CMK (cell line): ENCODE data around the gene FNIP2.
"Not testable (repeated sequence)": the region's sequence is repeated elsewhere in the genome, so short reads cannot be mapped to it uniquely, and the experiment has no call there.

ENCODE experiments used
- DNase-seq: peaks from one replicate; pipeline ENCODE4 v3.0.0-alpha.2; 2010; ENCODE audit warnings: low read depth

FNIP2 gene

DNA sequence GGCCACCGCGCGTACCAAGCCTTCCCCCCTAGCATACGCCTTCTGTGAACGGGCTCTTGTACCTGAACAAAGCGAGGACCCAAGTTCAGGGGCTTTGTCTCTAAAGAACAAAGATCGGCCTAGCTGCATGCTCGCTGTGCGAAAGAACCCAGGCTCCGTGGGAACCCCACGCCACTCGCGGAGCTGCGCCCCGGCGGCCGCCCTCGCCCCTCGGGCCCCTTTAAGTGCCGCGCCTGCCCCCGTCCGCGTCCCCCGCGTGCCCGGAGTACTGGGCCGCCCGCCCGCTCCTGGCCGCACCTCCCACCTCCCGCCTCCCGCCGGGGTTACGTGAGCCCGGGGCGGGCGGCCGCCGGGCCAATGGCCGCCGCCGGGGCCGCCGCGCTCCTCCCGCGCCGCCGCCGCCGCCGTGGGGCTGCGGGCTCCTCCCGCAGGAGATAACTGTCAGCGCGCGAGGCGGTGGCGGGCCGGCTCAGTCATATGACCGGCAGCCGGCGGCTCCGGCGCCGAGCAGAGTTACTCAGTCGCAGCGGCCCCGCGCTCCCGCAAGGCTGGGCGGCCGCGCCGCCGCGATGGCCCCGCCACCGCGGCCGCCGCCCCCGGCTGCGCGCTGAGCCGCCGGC lies at the start of gene FNIP2:
Gene FNIP2, plus strand, starts transcription at position 472 of the 620 bp plus-strand sequence. CDS start 187 bp downstream, outside the sequence.
- peak; percentile 12 for DNase-seq

DNA sequence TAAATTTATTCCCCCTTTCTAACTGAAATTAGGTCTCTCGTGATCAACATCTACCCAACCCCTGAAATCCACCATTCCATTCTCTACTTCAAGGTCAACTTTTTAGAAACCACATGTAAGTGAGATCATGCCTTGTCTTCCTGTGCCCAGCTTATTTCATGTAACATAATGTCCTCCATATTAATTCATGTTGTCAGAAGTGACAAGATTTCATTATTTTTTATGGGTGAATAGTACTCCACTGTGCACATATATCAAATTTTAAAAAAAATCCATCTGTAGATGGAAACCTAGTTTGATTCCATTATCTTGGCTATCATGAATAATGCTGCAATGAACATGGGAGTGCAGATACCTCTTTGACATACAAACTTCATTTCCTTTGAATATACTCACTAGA lies 47.1 kb upstream of the FNIP2 start:
- DNase-seq, result no peak

DNA sequence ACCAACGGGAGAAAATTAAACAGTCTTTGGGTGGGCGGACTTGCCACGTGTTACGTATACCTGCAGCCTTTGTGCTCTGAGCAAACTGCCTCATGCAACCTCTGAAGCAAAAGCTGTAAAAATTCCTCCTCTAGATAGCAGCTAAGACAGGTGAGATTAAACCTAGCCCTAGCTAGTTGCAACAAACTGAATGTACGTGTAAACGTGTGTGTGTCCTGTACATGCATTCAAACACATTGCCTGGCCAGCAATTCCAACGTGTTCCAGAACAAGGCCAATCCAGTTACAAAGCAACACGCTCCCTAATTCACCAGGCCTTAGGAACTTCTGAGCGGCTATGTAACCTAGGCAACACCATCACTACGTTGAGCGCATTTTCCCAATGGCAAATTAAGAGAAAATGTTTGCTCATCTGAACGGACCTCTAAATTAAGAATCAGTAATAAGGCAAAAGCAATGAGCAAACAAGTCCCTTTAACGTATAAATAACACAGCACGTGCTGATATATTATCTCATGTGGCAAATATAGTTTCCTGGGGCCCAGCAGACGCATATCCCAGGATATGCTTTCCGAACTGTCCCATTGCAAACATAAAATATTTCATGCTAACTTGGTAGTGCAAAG lies 46.4 kb upstream of the FNIP2 start:
- DNase-seq, result no peak

DNA sequence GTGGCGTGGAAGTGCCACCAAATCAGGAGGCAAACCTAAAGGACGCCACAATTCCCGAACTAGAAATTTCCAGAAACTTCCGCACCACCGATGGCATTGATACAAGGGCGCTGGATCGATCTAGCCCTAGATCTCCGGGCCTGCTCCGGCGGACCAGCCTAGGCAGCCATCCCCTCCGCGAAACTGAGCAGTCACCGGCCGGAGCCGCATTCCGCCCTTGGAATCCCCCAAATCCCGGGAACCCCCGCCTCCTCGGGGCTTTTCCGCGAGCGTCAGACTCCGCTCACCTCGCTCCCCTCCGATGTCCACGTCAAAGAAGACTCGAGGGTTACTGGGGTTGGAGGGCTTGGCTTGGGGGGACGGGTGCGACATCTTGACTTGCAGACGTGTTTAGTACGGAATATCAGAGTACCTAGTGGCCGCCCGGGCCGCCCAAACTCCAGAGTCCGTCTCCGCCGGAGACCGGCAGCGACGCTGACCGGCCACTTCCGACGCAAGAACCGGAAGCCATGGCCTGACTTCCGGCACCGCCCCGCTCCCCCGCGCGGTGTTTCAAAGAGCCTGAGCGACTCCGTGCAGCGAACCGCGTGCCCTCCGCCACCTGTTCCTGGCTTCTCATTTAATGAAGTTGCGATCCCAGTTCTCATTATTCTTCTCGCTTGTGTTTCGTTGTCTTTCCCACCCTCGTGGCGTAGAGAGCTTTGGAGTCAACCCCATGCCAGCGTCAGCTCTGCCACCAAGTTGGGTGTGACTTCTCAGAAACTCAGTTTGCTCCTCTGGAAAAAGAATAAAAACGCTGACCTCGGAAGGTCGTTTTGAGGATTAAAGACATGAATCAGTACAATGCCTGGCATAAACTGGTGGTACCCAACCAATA lies 45.7 kb upstream of the FNIP2 start, which contains the start of gene PPID:
Gene PPID, minus strand, starts transcription at position 480 of the 877 bp plus-strand sequence. Its CDS starts 108 bp downstream, at position 372.
- DNase-seq, result peak; percentile 55

DNA sequence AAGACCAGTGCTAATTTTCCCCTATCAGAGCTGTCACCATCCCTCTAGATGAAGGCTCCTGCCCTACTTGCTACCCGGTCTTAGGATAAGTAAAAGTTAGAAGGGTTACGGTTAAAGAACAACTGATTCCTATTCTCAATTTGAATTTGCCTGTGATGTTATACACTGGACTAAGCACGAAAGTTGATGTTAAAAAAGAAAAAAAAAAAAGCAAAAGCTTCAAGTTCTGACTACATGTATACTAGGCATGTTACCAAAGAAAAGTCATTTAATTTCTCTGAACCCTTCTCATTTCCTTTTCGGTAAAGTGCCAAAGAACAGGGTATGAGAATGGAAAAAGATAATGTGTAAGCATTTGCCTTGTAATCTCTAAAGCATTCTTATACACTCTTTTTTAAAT lies 44.2 kb upstream of the FNIP2 start:
- no peak for DNase-seq

DNA sequence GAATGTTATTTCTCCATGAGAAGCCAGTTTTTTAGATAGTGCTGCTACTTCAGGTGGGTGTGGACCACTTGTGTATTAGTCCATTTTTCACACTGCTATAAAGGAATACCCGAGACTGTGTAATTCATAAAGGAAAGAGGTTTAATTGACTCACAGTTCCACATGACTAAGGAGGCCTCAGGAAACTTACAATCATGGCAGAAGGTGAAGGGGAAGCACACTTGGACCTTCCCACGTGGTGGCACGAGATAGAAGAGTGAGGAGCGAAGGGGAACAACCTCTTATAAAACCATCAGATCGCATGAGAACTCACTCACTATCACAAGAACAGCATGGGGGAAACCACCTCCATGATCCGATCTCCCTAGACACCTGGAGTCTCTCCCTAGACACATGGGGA lies 42.2 kb upstream of the FNIP2 start:
- no peak for DNase-seq

DNA sequence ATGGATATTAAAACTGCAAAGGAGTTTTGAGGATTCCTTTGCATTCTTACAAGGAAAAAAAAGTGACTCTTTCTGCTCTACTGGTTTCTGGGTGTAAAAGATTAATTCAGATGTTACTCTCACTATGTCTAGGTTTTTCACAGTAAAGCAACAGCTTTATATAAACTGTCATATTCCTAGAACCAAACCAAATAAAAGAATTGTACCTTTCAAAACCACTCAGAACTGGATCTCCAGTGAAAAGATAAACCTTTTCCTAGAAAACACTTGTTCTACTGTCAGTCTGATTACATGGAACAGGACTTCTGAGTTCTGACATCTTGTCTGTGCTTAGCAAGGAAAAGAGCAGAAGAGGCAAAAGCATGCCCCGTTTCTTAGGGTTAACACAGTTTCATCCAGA lies 40.6 kb upstream of the FNIP2 start:
- DNase-seq, result no peak

DNA sequence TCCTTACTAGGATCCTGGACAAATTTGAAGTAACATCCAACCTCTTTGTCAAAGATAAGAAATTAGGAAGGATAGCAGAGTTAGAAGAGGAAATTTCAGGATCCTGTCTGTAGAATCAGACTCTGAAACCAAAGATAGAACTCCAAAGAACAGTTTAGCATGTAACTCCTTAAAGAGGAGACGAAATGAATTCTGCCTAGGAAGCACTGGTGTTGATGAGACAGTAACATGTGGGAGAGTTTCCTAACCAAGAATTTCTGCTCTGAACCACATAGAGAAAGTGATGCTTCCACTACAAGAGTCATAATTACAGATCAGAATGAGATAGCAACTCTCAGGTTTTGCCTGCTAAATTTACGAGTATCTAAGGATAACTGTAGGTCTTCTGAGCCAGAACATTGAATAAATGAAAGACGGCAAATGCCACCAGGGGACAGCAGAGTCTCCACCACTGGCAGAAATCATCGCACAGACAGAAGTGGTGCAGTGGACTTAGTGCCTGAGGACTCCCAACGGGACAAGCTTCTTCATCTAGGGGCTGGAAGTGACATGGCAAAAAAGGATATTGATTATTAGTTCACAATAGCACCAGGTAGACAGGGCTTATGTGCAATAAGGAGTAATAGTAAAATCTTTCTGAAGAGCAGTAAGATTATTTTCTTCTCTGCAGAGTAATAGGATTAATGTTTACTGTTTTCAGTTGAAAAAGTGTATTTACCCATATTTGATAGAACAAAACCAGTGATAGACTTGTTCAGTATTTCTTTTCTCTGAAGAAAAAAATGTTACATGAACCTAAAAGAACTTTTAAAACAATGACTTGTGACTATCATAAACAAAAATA lies 38.9 kb upstream of the FNIP2 start:
- no peak for DNase-seq

DNA sequence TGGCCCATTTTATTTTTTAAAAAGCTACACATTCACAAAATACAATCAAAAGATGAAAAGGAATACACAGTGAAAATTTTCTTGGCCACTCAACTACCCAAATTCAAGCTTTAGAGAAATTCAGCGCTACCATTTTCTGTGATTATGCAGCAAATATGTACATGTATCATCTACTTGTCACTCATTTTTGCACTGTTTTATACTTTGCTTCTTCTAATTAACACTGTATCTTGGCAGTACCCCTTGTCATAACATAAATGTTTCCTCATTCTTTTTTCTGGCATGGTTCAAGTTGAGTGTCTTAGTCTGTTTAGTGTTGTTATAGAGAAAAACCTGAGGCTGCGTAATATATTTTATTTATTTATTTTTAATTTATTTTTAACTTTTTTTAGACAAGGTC lies 30.0 kb upstream of the FNIP2 start:
- no peak for DNase-seq

DNA sequence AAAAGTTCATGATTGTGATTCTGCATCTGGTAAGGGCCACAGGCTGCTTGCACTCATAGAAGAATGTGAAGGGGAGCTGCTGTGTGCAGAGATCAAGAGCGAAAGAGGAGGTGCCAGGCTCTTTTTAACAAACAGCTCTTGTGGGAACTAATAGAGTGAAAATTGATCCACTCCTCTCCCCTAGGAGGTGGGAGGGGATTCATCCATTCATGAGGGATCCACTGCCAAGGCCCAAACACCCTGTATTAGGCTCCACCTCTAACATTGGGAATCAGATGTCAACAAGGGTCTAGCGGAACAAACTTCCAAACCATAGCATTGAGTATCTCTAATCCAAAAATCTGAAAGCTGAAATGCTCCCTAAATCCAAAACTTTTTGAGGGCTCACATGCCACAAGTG lies 29.2 kb upstream of the FNIP2 start:
- DNase-seq, result no peak

DNA sequence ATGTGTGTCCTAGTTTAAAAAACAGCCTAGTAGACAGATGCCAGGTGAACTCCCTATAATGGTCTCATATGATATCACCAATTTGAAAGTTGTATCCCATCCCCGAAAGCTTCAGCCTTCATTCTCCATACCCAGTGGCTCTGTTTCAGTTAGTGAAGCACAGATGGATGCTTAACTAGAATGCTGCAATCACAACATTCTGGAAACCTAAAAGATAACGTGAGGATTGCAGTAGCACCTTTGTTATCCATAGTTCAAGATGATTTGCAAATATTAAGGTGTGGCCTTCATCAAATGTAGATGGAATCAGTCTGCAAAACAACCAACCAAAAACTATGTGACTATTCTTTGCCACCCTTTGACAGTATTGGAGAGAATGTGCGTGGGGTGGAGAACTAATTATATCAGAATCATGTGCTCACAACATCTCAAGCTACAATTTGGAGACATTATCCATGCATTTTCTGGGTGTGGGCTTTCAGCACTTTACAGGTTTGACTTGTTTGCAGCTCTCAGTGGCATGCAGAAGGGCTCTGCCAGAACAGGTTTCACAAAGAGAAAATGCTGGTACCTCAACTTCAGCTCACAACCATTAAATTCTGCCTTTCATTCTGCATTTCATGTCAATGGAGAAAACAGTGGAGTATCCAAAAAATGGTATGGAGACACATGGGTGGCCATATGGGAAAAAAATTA lies 27.4 kb upstream of the FNIP2 start:
- no peak for DNase-seq

DNA sequence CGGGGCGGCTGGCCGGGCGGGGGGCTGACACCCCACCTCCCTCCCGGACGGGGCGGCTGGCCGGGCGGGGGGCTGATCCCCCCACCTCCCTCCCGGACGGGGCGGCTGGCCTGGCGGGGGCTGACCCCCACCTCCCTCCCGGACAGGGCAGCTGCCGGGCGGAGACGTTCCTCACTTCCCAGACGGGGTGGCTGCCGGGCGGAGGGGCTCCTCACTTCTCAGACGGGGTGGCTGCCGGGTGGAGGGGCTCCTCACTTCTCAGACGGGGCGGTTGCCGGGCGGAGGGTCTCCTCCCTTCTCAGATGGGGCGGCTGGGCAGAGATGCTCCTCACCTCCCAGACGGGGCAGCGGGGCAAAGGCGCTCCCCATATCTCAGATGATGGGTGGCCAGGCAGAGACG lies 22.3 kb upstream of the FNIP2 start:
- DNase-seq, result not testable (repeated sequence)

DNA sequence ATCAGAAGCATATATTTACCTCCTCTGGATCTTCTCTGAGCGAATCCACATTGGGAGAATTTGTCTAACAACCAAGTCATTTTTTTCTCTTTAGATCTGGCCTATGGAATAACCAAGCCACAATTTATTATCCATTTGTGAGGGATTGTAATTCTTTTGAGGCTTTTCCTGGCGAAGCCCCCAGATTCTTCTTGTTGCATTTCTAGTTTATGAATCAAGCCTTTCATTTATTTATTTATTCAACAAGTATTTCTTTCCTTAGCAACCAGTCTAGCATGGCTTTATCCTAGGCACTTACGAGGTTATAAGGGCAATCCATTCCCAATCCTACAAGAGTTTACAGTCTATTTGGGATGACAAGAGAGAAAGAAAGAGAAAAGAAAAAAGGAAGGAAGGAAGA lies 18.4 kb upstream of the FNIP2 start:
- DNase-seq, result no peak

DNA sequence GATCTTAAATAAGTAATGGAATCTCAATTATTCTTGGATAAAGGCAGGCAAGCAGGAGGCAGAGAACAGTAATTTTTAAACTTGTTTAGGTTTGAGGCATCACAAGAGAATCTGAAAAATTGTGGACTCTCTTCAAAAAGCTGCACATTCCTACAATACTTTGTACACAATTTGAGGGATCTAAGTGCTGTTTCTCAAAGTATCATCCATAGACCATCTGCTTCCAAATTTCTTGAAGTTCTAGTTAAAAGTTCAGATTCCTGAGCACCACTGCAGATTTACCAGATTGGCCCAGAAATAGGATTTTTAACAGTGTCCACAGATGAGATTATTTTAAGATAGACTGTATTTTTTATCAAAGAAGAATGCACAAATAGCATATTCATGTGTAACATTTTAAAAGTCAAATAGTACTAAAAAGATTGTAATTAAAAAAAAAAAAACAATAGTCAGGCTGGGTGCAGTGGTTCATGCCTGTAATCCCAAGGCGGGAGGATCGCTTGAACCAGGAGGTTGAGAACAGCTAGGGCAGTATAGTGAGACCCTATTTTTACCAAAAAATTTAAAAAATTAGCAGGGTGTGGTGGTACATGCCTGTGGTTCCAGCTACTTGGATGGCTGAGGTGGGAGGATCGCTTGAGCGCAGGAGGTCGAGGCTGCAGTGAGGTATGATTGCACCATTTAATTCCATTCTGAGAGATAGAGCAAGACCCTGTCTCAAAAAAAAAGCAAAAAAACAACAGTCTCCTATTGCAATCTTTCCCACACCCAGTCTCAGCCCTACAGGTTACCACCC lies 14.2 kb upstream of the FNIP2 start:
- DNase-seq, result no peak

DNA sequence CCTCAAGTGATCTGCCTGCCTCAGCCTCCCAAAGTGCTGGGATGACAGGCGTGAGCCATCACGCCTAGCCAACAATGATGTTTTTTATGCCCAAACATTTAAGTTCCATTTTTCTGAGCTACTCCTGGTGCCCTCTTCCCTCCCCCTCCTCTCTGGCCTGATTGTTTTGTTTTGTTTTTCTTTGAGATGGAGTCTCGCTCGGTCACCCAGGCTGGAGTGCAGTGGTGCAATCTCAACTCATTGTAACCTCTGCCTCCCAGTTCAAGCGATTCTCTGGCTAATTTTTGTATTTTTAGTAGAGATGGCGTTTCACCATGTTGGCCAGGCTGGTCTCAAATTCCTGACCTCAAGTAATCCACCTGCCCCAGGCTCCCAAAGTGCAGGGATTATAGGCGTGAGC lies 13.0 kb upstream of the FNIP2 start:
- not testable (repeated sequence) for DNase-seq

DNA sequence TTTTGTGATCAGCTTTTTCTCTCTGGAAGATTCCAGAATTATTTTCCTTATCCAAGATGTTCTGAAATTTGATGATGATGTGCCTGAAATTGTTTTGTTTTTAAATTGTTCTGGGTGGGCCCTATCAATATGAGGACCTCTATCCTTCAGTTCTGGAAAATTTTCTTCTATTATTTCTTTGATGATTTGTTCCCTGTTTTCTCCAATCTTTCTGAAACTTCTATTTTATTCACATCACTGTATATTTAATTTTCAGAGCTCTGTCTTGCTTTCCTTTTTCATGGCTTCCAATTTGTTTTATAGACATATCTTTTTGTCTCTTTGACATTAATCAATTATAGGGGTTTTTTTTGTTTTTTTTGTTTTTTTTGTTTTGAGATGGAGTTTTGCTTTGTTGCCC lies 12.2 kb upstream of the FNIP2 start:
- no peak for DNase-seq

DNA sequence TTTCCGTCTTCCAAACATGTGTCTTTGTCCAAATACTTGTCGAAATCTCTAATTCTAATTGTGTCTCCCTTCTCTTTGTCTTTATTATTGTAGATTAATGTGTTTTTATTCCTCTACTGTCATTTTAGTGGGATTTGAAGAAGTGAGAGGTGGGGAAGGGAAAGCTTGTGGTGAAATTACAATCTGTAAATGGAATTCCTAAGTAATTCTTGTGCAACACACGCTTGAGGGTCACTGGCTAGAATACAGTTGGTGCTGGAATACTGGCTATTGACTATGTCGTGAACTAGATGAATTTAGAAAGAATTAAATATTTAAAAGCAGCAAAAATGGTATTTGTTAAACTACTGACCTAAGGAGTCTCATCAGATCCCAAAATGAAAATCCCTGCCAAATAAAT lies 10.7 kb upstream of the FNIP2 start:
- DNase-seq, result no peak

DNA sequence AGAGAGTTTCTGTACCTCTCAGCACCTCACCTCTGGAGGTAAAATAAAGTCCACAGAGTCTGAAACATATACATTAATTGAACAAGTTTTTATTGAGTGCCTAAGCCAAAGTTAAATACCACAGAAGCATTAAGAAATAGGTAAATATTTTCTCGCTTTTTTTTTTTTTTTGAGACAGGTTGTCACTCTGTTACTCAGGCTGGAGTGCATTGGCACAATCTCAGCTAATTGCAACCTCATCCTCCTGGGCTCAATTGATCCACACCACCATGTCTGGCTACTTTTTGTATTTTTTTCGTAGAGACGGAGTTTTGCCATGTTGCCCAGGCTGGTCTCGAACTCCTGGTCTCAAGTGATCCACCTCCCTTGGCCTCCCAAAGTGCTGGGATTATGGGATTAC lies 10.1 kb upstream of the FNIP2 start:
- DNase-seq, result no peak

DNA sequence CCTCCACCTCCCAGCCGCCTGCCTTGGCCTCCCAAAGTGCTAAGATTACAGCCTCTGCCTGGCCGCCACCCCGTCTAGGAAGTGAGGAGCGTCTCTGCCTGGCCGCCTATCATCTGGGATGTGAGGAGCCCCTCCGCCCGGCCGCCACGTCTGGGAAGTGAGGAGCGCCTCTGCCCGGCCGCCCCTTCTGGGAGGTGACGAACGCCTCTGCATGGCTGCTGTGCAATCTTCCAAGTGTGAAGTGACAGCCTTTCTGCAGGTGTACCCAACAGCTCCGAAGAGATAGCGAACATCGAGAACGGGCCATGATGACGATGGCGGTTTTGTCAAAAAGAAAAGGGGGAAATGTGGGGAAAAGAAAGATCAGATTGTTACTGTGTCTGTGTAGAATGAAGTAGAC lies 9.3 kb upstream of the FNIP2 start:
- not testable (repeated sequence) for DNase-seq

DNA sequence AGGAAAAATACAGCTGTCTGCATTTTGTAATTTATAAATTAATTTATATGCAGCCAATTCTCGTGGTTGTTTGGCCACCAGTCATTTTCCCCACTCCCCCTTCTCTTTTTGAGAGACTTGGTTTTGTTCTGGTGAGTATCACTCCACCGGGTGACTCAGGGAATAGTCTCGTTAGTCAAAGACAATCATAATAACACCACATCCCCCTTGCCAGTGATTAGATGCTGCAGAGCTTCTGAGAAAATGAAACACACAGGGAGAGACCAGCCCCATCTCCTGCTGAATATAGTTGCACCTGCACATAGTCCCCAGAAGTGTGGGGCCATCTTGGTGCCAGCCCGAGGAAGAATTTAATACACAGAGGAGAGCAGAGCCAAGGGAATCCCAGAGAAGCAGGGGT lies 8.0 kb upstream of the FNIP2 start:
- DNase-seq, result no peak

DNA sequence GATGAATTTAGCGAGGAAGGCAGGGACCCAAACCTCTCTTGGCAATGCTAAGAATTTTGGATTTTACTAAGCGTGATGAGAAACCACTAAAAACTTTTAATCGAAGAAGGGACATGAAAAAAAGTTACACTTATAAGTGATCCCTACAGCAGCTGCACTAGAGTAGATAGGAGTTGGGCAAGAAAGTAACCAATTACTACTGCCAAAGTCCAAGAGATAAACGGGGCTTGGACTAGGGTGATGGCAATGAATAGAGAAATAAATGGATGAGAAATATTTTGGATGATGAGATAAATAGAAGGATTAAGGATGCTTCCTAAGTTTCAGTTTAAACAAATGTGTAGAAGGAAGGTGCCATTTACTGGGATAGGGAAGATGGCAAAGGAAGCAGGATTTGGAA lies 6.3 kb upstream of the FNIP2 start:
- DNase-seq, result no peak
